LoVo (cell line): ENCODE results near the gene TMEM178B.
"Not testable (repeated sequence)": the region's sequence is repeated elsewhere in the genome, so short reads cannot be mapped to it uniquely, and the experiment has no call there.

Experiments
- DNase-seq: peaks from one replicate; pipeline ENCODE4 v3.0.0-alpha.2; 2016; ENCODE audit warnings: low spot score

Gene TMEM178B

DNA sequence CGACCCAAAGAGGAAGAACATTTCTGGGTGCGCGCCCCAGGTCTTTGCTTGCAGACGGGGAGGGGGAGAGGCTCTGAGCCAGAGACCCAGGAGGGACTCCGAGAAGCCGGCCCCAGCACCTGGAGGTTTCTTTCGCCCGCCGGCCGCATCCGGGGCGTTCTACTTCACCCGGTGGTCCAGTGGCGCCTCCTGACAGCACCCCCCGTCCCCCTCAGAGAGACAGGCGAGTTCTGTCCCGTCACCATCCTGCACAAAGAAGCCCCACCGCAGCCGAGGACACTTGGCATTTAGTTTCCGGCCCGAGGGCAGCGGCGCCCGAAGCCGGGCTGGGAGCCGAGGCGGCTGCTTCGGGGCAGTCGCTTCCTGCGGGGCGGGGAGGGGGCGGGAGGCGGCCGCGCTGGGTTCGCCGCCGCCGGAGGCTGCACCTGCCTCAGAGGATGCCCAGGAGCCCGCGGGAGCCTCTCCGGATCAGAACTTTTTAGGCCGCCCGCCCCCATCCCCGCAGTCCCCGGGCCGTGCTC, at the start of gene TMEM178B:
TSS of gene TMEM178B (plus strand) at position 424 of the 521 bp plus-strand sequence.
- DNase-seq: no peak

DNA sequence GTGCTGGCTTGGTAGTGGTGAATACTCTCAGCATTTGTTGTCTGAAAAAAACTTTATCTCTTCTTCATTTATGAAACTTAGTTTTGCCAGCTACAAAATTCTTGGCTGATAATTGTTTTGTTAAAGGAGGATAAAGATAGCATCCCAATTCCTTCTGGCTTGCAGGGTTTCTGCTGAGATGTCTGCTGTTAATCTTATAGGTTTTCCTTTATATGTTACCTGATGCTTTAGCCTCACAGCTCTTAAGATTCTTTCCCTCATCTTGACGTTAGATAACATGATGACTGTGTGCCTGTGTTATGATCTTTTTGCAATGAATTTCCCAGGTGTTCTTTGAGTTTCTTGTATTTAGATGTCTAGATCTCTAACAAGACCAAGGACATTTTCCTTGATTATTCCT, 49.2 kb upstream of the TMEM178B start:
- DNase-seq: no peak

DNA sequence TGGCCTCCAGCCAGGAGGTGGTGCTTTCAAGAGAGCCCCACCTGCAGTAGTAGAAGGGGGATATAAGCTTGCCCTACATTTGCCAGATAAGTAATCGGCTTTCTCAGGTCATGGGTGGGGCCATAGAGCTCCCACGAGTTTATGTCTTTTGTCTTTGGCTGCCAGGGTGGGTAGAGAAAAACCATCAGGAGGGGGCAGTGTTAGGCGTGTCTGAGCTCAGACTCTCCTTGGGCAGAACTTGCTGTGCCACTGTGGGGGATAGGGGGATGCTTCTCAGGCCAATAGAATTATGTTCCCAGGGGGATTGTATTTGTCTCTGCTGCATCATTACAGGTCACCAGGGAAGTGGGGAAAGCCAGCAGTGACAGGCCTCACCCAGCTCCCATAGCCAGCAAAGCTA, 46.8 kb upstream of the TMEM178B start:
- DNase-seq: no peak

DNA sequence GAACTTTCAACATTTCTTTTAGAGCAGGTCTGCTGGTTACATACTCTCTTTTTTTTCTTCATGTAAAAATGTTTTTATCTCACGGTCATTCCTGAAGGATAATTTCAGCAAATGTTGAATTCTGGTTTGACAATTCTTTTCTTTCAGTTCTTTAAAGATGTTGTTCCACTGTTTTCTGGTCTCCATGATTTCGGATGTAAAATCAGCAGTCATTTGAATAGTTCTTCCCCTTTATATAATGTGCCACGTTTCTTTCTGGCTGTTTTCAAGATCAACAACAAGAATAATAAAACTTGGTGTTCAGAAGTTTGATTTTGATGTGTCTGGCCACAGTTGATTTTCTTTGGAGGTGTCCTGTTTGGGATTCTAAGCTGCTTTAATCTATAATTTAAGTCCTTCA, 45.1 kb upstream of the TMEM178B start:
- no peak for DNase-seq

DNA sequence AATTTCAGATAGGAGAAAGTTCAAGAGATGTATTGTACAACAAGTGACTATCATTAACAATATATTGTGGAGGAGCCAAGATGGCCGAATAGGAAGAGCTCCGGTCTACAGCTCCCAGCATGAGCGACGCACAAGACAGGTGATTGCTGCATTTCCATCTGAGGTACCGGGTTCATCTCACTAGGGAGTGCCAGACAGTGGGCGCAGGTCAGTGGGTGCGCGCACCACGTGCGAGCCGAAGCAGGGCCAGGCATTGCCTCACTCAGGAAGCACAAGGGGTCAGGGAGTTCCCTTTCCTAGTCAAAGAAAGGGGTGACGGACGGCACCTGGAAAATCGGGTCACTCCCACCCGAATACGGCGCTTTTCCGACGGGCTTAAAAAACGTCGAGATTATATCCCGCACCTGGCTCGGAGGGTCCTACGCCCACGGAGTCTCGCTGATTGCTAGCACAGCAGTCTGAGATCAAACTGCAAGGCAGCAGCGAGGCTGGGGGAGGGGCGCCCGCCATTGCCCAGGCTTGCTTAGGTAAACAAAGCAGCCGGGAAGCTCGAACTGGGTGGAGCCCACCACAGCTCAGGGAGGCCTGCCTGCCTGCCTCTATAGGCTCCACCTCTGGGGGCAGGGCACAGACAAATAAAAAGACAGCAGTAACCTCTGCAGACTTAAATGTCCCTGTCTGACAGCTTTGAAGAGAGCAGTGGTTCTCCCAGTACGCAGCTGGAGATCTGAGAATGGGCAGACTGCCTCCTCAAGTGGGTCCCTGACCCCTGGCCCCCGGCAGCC, 41.1 kb upstream of the TMEM178B start:
- not testable (repeated sequence) for DNase-seq

DNA sequence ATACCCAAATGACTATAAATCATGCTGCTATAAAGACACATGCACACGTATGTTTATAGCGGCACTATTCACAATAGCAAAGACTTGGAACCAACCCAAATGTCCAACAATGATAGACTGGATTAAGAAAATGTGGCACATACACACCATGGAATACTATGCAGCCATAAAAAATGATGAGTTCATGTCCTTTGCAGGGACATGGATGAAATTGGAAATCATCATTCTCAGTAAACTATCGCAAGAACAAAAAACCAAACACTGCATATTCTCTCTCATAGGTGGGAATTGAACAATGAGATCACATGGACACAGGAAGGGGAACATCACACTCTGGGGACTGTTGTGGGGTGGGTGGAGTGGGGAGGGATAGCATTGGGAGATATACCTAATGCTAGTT, 35.8 kb upstream of the TMEM178B start:
- not testable (repeated sequence) for DNase-seq

DNA sequence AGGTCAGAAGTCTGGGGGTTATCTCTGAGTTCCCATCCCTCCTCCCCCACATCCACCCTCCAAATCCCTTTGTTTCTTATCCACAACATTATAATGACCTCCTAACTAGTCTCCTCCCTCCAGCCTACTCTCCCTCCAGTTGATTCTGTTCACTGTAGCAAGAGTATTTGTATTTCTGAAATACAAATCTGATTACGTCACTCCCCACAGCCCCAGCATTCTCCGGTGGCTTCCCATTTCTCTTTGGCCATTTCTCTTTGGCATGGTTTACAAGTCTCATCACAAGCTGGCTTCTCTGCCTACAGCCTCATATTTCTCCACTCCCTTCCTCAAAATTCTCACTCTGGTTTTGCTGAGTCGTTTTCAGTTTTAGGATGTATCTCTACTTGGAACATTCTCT, 34.5 kb upstream of the TMEM178B start:
- no peak for DNase-seq

DNA sequence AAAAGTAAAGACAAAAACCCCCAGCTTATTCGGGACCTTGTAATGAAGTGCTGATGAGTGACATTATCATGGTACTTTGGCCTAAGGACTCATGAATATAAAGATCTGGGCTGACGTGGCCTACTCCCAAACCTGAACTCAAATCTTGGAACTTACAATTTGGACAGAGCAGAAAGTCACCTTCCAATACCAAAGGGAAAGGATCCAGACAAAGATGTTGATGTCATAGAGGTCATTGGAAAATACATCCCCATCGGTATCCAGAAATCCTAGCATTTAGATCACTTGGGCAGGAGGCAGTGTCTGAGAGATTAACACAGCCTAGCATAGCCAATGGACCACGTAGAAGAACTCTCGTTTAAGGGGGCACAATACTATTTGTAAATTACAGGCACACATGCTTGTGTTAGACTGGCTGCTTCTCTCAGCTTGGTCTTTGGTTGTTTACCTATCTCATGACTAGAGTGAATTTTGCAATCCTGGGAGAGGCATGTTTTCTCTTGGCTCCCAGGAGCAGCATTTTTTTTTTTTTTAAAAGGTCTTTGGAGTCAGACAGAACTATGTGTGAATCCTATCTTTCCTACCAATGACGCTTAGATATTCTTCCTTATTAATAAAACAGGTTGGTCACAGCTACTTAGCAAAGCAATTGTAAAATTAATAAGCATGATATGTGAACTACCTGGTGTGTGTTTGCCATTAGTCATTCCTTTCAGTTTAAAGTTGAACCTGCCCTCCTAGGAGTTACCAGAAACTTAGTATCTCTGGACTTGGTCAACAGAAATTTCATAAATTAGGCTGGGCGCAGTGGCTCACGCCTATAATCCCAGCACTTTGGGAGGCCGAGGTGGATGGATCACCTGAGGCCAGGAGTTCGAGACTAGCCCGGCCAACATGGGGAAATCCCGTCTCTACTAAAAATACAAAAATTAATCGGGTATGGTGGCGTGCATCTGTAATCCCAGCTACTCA, 31.4 kb upstream of the TMEM178B start:
- no peak for DNase-seq

DNA sequence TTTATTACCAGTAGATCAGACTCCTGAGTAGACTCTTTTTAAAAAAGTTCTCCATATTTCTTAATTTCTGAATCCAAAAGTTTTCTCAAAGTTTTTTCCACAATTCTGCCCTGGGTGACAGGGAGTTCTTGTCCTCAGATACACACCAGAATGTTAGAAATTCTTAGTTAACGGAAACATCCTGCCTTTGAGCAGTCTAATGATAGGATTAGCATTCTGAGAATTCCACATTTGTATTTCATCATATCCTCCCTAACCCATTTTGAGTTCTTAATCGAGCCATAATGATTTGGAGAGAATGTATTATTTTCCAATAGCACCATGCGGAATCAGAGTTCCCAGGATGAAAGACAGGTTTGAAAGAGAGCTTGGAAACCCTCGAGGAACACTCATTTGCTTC, 30.2 kb upstream of the TMEM178B start:
- DNase-seq: no peak

DNA sequence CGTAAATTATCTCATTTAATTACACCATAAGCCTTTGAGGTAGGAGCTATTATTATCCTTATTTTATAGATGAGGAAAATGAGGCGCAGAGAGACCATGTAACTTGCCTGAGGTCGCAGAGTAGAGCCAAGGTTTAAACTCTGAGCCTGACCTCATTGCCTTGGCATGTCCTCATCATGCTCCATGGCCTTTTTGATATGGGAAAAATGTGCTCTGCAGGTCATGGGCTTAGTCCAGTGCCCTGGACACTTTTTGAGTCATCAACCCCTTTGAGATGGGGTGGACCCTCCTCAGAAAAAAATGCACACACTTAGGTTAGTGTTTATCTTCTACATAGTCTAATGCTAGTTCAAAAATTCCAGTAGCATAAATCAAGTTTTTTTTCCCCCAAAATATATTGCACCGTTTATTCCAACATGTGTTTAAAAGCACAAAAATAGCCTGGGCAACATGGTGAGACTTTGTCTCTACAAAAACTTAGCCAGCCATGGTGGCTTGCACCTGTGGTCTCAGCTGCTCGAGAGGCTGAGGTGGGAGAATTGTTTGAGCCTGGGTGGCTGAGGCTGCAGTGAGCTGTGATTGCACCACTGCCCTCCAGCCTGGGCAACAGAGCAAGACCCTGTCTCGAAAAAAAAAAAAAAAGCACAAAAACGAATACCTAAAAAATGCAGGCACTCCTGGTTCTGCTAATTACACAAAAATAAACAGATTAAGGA, 28.6 kb upstream of the TMEM178B start:
- DNase-seq: no peak

DNA sequence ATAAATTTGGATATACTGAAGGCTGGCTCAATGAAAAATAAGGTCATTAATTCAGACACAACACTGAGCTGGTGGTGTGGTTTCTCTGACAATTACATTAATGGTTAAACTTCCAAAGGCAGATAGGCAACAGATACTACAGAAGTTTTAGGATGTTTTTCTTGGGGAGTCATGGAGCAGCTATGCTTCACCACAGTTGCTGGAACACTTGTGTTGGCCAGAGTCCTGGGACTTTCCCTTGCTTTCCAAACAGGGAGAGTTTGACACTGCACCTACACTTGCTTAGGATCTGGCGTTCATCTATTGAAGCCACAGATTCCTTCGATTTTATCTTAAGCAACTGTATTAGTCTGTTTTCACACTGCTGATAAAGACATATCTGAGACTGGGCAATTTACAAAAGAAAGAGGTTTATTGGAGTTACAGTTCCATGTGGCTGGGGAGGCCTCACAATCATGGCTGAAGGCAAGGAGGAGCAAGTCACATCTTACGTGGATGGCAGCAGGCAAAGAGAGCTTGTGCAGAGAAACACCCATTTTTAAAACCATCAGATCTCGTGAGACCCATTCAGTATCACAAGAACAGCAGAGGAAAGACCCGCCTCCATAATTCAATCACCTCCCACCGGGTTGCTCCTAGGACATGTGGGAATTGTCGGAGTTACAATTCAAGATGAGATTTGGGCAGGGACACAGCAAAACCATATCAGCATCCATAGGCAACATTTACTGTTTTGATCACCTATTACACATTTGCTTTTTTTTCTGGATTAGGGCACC, 27.8 kb upstream of the TMEM178B start:
- DNase-seq: no peak

DNA sequence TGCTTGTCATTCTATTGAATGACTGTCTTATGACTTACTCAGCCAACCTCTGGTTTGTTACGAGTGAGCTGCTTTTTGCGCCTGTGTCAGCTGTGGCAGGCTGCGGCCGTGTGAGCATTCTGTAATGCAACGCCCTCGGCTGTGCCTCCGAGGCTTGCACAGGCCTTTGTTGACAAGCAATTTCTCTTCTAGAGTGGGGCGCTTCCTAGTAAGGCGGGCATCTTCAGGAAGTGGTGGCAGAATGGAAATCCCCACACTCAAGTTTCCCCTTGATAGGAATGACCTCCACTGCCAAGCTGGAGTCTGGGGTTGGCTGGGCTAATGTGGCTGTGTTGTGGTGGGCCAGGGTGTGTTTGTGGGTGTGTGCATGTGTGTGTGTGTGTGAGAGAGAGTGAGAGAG, 20.2 kb upstream of the TMEM178B start:
- no peak for DNase-seq

DNA sequence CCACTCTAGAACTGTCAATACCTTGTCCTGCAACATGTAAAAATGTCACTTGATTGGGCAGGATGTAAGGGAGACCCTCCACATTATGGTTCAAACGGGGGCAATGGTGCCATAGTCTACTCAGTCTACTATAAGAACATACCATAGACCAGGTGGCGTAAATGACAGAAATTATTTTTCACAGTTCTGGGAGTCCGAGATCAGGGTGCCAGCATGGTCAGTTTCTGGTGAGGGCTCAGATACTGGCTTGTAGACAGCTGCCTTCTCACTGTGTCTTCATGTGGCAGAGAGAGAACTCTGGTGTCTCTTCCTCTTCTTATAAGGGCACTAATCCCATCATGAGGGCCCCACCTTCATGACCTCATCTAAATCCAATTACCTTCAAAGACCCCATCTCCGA, 18.7 kb upstream of the TMEM178B start:
- no peak for DNase-seq

DNA sequence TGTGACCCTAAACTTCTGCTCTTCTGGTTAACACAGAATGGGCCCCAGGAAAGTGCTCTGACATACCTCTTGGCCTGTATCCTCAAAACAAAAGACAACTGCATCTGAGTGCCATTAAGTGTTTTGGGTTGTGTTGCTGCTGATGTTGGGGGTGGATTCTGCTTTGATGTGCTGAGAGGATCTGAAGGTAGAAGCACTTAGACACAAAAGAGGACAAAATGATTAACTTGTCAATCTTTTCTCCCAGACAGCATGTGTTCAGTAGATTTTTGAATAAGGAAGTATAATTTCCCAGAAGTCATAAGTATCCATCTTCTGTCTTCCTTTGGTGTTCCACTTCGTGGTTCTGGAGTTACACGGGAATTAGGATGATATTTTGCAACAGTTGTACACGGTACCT, 16.1 kb upstream of the TMEM178B start:
- no peak for DNase-seq

DNA sequence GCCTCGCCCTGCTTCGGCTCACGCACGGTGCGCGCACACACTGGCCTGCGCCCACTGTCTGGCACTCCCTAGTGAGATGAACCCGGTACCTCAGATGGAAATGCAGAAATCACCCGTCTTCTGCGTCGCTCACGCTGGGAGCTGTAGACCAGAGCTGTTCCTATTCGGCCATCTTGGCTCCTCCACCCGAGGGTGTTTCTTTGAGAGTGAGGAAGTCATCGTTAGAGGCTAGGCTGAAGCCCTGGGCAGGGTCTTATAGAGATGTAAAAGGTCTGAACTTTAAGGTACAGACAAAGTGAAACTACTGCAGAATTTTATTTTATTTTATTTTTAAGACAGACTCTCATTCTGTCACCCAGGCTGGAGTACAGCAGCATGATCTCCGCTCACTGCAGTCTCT, 6.0 kb upstream of the TMEM178B start:
- DNase-seq: not testable (repeated sequence)

DNA sequence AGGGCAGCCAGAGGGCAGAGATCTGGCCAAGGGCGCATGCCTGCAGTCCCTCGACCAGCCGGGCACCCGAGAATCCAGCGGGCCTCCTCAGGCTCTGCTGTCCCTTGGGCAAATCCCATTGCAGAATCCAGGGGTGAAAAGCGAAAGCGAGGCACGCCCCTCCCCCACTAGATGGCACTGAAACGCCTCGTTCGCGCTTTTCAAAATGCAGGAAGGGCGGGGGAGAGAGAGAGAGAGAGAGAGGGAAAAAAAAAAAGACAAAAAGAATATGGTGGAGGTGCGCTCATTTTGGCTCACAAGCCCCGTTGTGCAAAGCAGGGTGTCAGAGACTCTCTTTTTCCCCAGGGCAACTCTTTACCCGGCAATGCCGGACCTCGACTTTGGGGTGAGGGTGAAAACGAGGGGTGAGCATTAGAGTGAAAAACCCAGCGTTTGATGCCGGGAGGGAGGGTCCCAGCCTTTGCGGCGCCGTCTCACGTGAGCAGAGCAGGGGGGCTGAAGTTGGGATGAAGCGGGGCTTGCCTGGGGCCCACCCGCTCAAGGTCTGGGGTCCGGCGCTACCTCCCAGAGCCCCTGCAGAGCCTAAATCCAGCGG, 2.5 kb upstream of the TMEM178B start:
- peak; percentile 37 for DNase-seq

DNA sequence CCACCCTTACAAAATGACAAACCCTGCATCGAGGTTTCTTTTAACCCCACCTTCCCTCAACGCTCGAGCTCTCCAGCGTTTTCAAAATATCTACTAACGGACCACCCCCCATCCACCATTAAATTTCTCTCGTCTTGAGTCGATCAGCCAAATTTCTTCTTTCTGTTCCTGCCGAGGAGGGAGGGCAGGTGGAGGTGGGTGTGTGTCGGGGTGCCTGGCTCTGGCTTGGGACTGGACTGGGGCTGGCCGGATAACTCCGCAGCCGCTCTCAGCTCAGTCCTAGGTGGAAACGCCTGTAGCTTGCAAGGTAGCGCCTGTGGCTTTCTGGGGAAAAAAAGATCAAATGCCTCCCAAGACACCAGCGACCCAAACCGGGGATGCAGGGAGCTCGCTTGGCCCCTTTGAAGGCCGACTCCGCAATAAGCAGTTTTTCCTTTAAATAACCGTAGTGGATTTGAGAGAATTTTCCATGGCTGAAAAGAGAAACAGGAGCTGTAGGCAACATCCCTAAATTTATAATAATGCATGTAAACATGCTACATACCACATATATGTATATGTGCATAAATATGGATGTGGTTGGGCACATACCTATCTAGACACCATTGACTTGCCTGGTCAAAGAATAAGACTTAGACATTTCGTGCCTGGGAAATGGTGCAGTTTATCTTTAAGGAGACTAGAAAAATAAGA, 1.9 kb upstream of the TMEM178B start:
- DNase-seq: no peak

DNA sequence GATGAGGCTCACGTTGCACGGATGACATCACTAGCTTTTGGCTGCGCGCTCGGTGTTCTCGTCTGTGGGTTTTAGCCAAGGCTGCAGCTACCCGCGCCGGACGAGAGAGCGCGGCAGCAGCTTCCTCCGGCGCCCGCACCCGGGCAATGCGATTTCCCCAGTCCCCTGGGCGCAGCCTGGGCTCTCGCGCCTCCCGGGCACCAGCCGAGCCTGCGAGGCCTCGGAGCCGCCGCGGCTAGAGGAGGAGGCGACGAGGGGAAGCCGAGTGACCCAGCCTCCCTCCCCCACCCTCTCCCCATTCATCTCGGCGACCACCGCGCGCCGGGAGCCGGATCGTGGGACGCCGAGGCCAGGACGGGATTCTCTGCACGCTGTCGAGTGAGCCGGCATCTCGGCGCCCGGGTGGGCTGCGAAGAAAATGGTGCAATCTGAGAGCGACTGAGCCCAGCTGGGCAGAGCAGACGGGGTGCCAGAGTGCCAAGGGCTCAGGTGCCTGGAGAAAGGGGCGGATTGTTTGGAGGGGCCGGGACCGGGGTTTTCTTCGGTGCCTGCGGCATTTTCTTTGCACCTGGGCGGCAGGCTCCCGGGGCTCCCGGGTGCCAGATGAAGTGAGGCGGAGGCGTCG, 1.2 kb upstream of the TMEM178B start:
- no peak for DNase-seq

DNA sequence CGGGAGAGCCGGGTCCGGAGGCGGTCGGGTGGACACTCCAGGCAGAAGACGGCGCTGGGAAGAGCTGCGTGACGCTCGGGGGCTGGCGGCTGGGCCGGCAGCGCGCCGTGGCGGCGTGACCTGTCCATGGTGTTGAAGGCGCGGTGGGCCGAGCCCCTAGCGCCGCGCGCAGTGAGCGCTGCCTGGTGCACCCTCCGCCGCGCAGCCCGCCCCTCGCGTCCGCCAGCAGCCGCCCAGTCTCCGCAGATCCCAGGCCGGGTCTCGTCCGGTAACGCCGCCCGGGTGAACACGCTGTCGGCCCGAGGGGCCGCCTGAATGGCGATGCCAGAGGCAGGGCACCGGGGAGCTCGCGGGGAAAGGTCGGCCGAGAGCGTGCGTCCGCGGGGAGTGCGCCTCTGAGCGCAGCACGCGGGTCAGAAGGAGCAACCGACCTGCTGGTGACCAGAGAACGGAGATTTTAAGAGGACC, 657 bp upstream of the TMEM178B start:
- no peak for DNase-seq
